Measurements from ENCODE around the gene COPS3. TPM values are rescaled to one million over a fixed set of nuclear protein-coding genes. Genes with fewer than 3 reads are reported as not detected.

Gene COPS3
- total RNA-seq, 1 experiment from 2014 or later: 73.6 TPM

- BruUV-seq (replicated peaks): no TSS peak
- no peaks in the 10 kb centered on the region for H3K9me3 ChIP-seq (ENCODE audit: control insufficient read depth, insufficient read depth, low read depth, low read length)
- no peak overlapping the region for H3K4me3 ChIP-seq (ENCODE audit: low read depth in 2 of 2, low read length in 2 of 2)
- no peak overlapping the region for H3K27ac ChIP-seq (ENCODE audit: low read length)
- no peak for TF ChIP-seq SIN3A (IDR thresholded peaks at IDR 0.05; ENCODE audit: borderline replicate concordance, insufficient read depth, low read depth, low read length)
- no peak for TF ChIP-seq CTCF (IDR thresholded peaks at IDR 0.05)
- no peak for TF ChIP-seq TCF7L2 (IDR thresholded peaks at IDR 0.05; ENCODE audit: low read depth, low read length)
- TF ChIP-seq POLR2AphosphoS5 (IDR thresholded peaks at IDR 0.05; ENCODE audit: low read depth, low read length): no peak
- no peak for TF ChIP-seq REST (IDR thresholded peaks at IDR 0.05; ENCODE audit: insufficient read depth in 1 of 2, low read depth in 2 of 2, low read length in 1 of 2)
- ChIA-PET CTCF (no interaction called here), POLR2A (no interaction called here)
- H3K4me1 ChIP-seq (ENCODE audit: control insufficient read depth, insufficient read depth, low read length): no peaks in the 10 kb centered on the region
- DNase-seq (ENCODE audit: low read depth, low spot score) (no peak), ATAC-seq (no peak)
- H3K36me3 ChIP-seq (ENCODE audit: control insufficient read depth, insufficient read depth, low read length): no peaks in the 10 kb centered on the region
- intact Hi-C loops (cut with micrococcal nuclease; ENCODE audit: unreplicated experiment): no loop called here
- no peaks in the 10 kb centered on the region for H3K27me3 ChIP-seq (ENCODE audit: control insufficient read depth, insufficient read depth, low read length)
- in situ Hi-C loops (cut with HindIII; ENCODE audit: low pct_unique_long_range_greater_than_20kb, low sequenced_read_pairs): no loop called here
Observed at GRCh38 chr17:17320911-17321220, 39.8 kb upstream of the COPS3 start.

GRCh38 chr17:17320188-17320910 lies 39.3 kb upstream of the COPS3 start:
- no peak for TF ChIP-seq TCF7L2 (IDR thresholded peaks at IDR 0.05; ENCODE audit: low read depth, low read length)
- no peak for DNase-seq (ENCODE audit: low read depth, low spot score)
- Histone ChIP-seq H3K9me3 (ENCODE audit: control insufficient read depth, insufficient read depth, low read depth, low read length) (no peaks in the 10 kb centered on the region), H3K27ac (ENCODE audit: low read length) (no peak overlapping the region), H3K36me3 (ENCODE audit: control insufficient read depth, insufficient read depth, low read length) (no peaks in the 10 kb centered on the region), H3K4me3 (ENCODE audit: low read depth in 2 of 2, low read length in 2 of 2) (no peak overlapping the region), H3K4me1 (ENCODE audit: control insufficient read depth, insufficient read depth, low read length) (no peaks in the 10 kb centered on the region), H3K27me3 (ENCODE audit: control insufficient read depth, insufficient read depth, low read length) (no peaks in the 10 kb centered on the region)
- ChIA-PET CTCF (no interaction called here), POLR2A (no interaction called here)
- BruUV-seq (replicated peaks): no TSS peak
- intact Hi-C loops (cut with micrococcal nuclease; ENCODE audit: unreplicated experiment): no loop called here
- no peak for ATAC-seq
- in situ Hi-C loops (cut with HindIII; ENCODE audit: low pct_unique_long_range_greater_than_20kb, low sequenced_read_pairs): no loop called here

- DNase-seq (ENCODE audit: low read depth, low spot score): no peak
- Histone ChIP-seq H3K4me3 (ENCODE audit: low read depth in 2 of 2, low read length in 2 of 2) (no peak overlapping the region), H3K27me3 (ENCODE audit: control insufficient read depth, insufficient read depth, low read length) (no peaks in the 10 kb centered on the region), H3K27ac (ENCODE audit: low read length) (no peak overlapping the region), H3K9me3 (ENCODE audit: control insufficient read depth, insufficient read depth, low read depth, low read length) (no peaks in the 10 kb centered on the region), H3K36me3 (ENCODE audit: control insufficient read depth, insufficient read depth, low read length) (no peaks in the 10 kb centered on the region), H3K4me1 (ENCODE audit: control insufficient read depth, insufficient read depth, low read length) (no peaks in the 10 kb centered on the region)
- ATAC-seq: no peak
- no TSS peak for BruUV-seq (replicated peaks)
- intact Hi-C loops (cut with micrococcal nuclease; ENCODE audit: unreplicated experiment) (no loop called here), in situ Hi-C loops (cut with HindIII; ENCODE audit: low pct_unique_long_range_greater_than_20kb, low sequenced_read_pairs) (no loop called here)
- ChIA-PET CTCF (interaction anchor here (0.7 kb wide), 2 partner anchors 182 to 1537 kb away, joined by 3 to 5 read pairs; no protein-coding TSS in a partner anchor), POLR2A (interaction anchor here (0.5 kb wide), 1 partner anchor 76 kb away, joined by 3 read pairs; no protein-coding TSS in a partner anchor)
- TF ChIP-seq REST (IDR thresholded peaks at IDR 0.05; ENCODE audit: insufficient read depth in 1 of 2, low read depth in 2 of 2, low read length in 1 of 2): no peak
- no peak for TF ChIP-seq TCF7L2 (IDR thresholded peaks at IDR 0.05; ENCODE audit: low read depth, low read length)
- no peak for TF ChIP-seq POLR2AphosphoS5 (IDR thresholded peaks at IDR 0.05; ENCODE audit: low read depth, low read length)
- no peak for TF ChIP-seq CTCF (IDR thresholded peaks at IDR 0.05)
Observed at GRCh38 chr17:17315142-17315821, 34.2 kb upstream of the COPS3 start.

All from Panc1 (cell line).